HG02678 (cell line): ENCODE results near the gene MCF2L2.
A peak's percentile ranks its signal among the peaks of the same experiment; 100 is the strongest.

Experiments used
- ATAC-seq: cut with Tn5 transposase; IDR thresholded peaks from one replicate; pipeline ENCODE4 v1.9.1; 2021; ENCODE audit warnings: mild to moderate bottlenecking, moderate library complexity; ENCODE audit not compliant: unreplicated experiment

MCF2L2 gene

GRCh38 chr3:183300996-183301562 lies 127.3 kb downstream of the MCF2L2 start:
- no peak for ATAC-seq

- no peak for ATAC-seq
These were observed 128.4 kb downstream of the MCF2L2 start for GRCh38 chr3:183299976-183300375.

GRCh38 chr3:183298701-183299153 lies 129.7 kb downstream of the MCF2L2 start:
- ATAC-seq: no peak

- no peak for ATAC-seq
These were observed 131.5 kb downstream of the MCF2L2 start for GRCh38 chr3:183296944-183297343.

- no peak for ATAC-seq
These were observed 133.2 kb downstream of the MCF2L2 start for GRCh38 chr3:183295211-183295610.

- no peak for ATAC-seq
These were observed 134.5 kb downstream of the MCF2L2 start for GRCh38 chr3:183293966-183294365.

- ATAC-seq: no peak
These were observed 136.9 kb downstream of the MCF2L2 start for GRCh38 chr3:183291497-183292031.

- no peak for ATAC-seq
These were observed 138.2 kb downstream of the MCF2L2 start for GRCh38 chr3:183290216-183290615.

- no peak for ATAC-seq
These were observed 140.3 kb downstream of the MCF2L2 start for GRCh38 chr3:183288117-183288516.

- no peak for ATAC-seq
These were observed 141.0 kb downstream of the MCF2L2 start for GRCh38 chr3:183287301-183287971.

- ATAC-seq: peak; percentile 98
These were observed 142.5 kb downstream of the MCF2L2 start for GRCh38 chr3:183285828-183286457.

- no peak for ATAC-seq
These were observed 143.1 kb downstream of the MCF2L2 start for GRCh38 chr3:183285318-183285717.

- no peak for ATAC-seq
These were observed 143.8 kb downstream of the MCF2L2 start for GRCh38 chr3:183284570-183284969.

- no peak for ATAC-seq
These were observed 144.5 kb downstream of the MCF2L2 start for GRCh38 chr3:183283886-183284285.

- ATAC-seq: no peak
These were observed 147.2 kb downstream of the MCF2L2 start for GRCh38 chr3:183281126-183281797.

GRCh38 chr3:183279371-183279770 lies 149.0 kb downstream of the MCF2L2 start:
- no peak for ATAC-seq

GRCh38 chr3:183278479-183279088 lies 149.8 kb downstream of the MCF2L2 start:
- no peak for ATAC-seq

GRCh38 chr3:183277260-183277659 lies 151.2 kb downstream of the MCF2L2 start:
- ATAC-seq: no peak

- ATAC-seq: no peak
These were observed 152.5 kb downstream of the MCF2L2 start for GRCh38 chr3:183275937-183276336.

GRCh38 chr3:183275418-183275817 lies 153.0 kb downstream of the MCF2L2 start:
- no peak for ATAC-seq

GRCh38 chr3:183274609-183275008 lies 153.8 kb downstream of the MCF2L2 start:
- no peak for ATAC-seq
